DOHH2 (cell line): ENCODE measurements around the gene C2orf69.

Experiments
- CTCF ChIP-seq: fragments of 200-600 bp; sonication (generic); IDR thresholded peaks from one replicate; pipeline ENCODE4 v1.5.1; 2014; ENCODE audit warnings: antibody characterized with exemption, mild to moderate bottlenecking, low read depth, low read length; ENCODE audit not compliant: poor library complexity, severe bottlenecking
- EZH2phosphoT487 ChIP-seq: fragments of 200-600 bp; sonication (generic); IDR thresholded peaks from 2 replicates; pipeline ENCODE4 v1.6.1; 2017; ENCODE audit warnings: borderline replicate concordance, mild to moderate bottlenecking, antibody characterized with exemption, low read length, moderate library complexity, mixed read lengths

GRCh38 chr2:199926806-199927205 is 15.7 kb downstream of the C2orf69 start:
- TF ChIP-seq CTCF (no peak), EZH2phosphoT487 (no peak)
